H1 (cell line): Measurements from ENCODE around the gene NXPH1. TPM values are rescaled to one million over a fixed set of nuclear protein-coding genes. Genes with fewer than 3 reads are reported as not detected.

Experiments used
- KDM1A ChIP-seq: fragments of 200-600, 300-600 bp; sonication (generic); IDR thresholded peaks from 2 replicates; pipeline ENCODE4 v1.7.1; 2016; ENCODE audit warnings: mild to moderate bottlenecking, low read length, borderline replicate concordance
- polyA plus RNA-seq, 7 experiments: library from polyadenylated mRNA; depleted of rRNA in 3 of 7; stranded (reverse) in 5 of 7; unstranded in 2 of 7; fragments of >200 nt in 5 of 7; fragments of 200-250 nt in 2 of 7; gene quantifications; 1 replicate in 5 of 7; 2 replicates in 1 of 7; 4 replicates in 1 of 7; pipeline versions ENCODE4 v1.2.1 to v1.2.3, GENCODE V29; 2011 to 2013; ENCODE audit warnings: missing spikeins in 2 of 7, mixed read lengths in 2 of 7
- total RNA-seq: library from RNA; stranded (reverse); fragmentation: NEBNext Ultra II Directional; extraction: Animal tissue kit (Norgen Biotek cat#: 25700); gene quantifications from 2 replicates; pipeline ENCODE4 v1.2.1, GENCODE V29; 2021

Gene NXPH1
- total and polyA plus RNA-seq, 2 of the 8 experiments (the other 6 are each of a cell fraction or from before 2014, with no cell fraction given) = 0.14 to 1.0 TPM

DNA sequence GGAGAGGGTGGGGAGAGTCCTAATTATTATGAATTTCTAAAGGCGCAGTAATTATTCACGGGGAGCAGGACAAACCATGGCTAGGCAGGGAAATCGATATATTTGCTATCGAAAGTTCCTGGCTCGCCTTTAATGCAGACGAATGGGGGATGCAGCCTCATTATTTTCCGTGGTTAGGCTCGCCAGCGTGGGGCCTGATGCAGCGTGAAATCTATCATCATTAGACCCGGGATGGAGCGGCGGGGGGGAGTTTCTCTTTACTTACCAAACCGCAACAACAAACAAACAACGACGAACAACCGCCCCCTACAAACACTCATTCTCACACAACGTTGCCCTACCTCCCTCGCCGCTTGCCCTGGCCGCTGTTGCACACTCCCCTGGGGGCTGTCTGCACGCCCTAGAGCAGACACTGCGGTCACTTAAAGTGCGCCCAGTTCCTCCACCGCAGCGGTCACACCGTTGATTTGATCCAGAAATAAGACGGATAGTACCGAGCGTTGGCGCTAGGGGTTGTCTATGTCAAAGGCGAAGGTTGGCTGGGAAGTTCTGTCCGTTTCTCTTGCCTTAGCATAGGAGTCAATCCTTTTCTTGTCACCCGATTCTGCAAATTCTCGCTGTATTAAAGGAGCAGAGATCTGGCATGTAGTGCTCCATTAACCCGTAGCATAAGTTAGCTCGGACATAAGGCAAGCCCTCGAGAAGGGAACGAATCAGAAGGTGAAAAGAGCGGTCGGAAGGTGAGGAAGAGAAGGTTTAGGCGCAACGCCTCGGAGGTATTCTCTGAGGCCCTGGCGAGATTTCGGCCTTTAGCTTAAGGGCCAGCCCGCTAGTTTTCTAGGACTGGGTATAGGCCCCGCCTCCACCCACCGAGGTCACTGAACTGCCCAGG, 10.4 kb downstream of the NXPH1 start (continued):
- TF ChIP-seq KDM1A = no peak
